Left ventricle myocardium inferior (tissue), 1 donor: ENCODE data around the gene OR4F15. TPM values are rescaled to one million over a fixed set of nuclear protein-coding genes. Genes with fewer than 3 reads are reported as not detected.
"Not testable (repeated sequence)": the region's sequence is repeated elsewhere in the genome, so short reads cannot be mapped to it uniquely, and the experiment has no call there.

Experiments
- DNase-seq: peaks from one replicate; pipeline ENCODE4 v3.0.0-alpha.2; 2020
- H3K27ac ChIP-seq: fragments of 200-600 bp; replicated peaks from 2 replicates; pipeline ENCODE4 v1.8.0; 2021
- H3K27me3 ChIP-seq: fragments of 200-600 bp; 2 replicates; pipeline ENCODE4 v1.8.0; 2021; ENCODE audit warnings: low read depth
- H3K36me3 ChIP-seq: fragments of 200-600 bp; 2 replicates; pipeline ENCODE4 v1.8.0; 2021
- H3K4me1 ChIP-seq: fragments of 200-600 bp; 2 replicates; pipeline ENCODE4 v1.8.0; 2021
- H3K4me3 ChIP-seq: fragments of 200-600 bp; 2 replicates; pipeline ENCODE4 v1.8.0; 2021; ENCODE audit warnings: mild to moderate bottlenecking, moderate library complexity
- H3K9me3 ChIP-seq: fragments of 200-600 bp; replicated peaks from 2 replicates; pipeline ENCODE4 v1.8.0; 2021
- intact Hi-C: fragments of 100-400 bp; cut with micrococcal nuclease; formaldehyde crosslinking; loops from one replicate; pipeline ENCODE4 v1.11.0; 2022
- long read RNA-seq: library from polyadenylated mRNA; unstranded; transcript quantifications from one replicate; pipeline ENCODE4 v2.0.0, GENCODE V29; 2021
- total RNA-seq: library from RNA; stranded (reverse); fragmentation: NEBNext Ultra II Directional; extraction: Animal tissue kit (Norgen Biotek cat#: 25700); gene quantifications from one replicate; pipeline ENCODE4 v1.2.1, GENCODE V29; 2021
- TF ChIP-seq, protein P1 (sequence below): fragments of 200-600 bp; IDR thresholded peaks from 2 replicates; pipeline ENCODE4 v1.8.0; 2021; ENCODE audit warnings: antibody characterized with exemption, mild to moderate bottlenecking, borderline replicate concordance
- donor health status: DM: no; HTN: yes; CAD: no; lungs with severe emphysema.

The OR4F15 gene, protein sequence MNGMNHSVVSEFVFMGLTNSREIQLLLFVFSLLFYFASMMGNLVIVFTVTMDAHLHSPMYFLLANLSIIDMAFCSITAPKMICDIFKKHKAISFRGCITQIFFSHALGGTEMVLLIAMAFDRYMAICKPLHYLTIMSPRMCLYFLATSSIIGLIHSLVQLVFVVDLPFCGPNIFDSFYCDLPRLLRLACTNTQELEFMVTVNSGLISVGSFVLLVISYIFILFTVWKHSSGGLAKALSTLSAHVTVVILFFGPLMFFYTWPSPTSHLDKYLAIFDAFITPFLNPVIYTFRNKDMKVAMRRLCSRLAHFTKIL
- not detected for total RNA-seq
- long read RNA-seq: 0 reads

DNA sequence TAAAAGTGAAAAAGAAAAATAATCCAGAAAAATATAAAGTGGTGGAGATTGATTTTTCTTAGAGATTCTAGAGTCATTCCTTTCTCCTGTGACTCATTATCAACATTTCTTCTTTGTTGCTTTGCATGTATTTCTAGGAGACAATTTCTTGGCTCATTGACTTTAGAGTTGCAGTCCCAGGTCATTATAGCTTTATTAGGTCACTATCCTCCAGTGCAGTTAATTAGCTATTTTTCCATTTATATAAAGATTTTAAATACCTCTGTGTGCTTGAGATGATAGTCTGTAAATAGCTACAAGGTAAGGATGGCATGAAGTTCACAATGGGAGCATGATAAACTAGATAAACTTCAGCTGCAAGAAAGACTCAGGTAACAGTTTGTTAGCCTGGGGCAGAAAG, at the start of gene OR4F15:
Gene OR4F15, plus strand, starts transcription at position 301 of the 400 bp plus-strand sequence. CDS start 5,985 bp downstream, outside the sequence.
- H3K4me1 ChIP-seq: no peaks in the 10 kb centered on the region
- H3K27ac ChIP-seq: no peak within 1 kb of the TSS
- intact Hi-C loops: no loop called here
- H3K36me3 ChIP-seq: no peaks in the 10 kb centered on the region
- peaks cover 53% of the 10 kb centered on the region for H3K27me3 ChIP-seq
- H3K9me3 ChIP-seq: no peaks in the 10 kb centered on the region
- H3K4me3 ChIP-seq: no peak within 1 kb of the TSS
- no peak for DNase-seq
- TF ChIP-seq, protein P1, sequence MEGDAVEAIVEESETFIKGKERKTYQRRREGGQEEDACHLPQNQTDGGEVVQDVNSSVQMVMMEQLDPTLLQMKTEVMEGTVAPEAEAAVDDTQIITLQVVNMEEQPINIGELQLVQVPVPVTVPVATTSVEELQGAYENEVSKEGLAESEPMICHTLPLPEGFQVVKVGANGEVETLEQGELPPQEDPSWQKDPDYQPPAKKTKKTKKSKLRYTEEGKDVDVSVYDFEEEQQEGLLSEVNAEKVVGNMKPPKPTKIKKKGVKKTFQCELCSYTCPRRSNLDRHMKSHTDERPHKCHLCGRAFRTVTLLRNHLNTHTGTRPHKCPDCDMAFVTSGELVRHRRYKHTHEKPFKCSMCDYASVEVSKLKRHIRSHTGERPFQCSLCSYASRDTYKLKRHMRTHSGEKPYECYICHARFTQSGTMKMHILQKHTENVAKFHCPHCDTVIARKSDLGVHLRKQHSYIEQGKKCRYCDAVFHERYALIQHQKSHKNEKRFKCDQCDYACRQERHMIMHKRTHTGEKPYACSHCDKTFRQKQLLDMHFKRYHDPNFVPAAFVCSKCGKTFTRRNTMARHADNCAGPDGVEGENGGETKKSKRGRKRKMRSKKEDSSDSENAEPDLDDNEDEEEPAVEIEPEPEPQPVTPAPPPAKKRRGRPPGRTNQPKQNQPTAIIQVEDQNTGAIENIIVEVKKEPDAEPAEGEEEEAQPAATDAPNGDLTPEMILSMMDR: no peak

DNA sequence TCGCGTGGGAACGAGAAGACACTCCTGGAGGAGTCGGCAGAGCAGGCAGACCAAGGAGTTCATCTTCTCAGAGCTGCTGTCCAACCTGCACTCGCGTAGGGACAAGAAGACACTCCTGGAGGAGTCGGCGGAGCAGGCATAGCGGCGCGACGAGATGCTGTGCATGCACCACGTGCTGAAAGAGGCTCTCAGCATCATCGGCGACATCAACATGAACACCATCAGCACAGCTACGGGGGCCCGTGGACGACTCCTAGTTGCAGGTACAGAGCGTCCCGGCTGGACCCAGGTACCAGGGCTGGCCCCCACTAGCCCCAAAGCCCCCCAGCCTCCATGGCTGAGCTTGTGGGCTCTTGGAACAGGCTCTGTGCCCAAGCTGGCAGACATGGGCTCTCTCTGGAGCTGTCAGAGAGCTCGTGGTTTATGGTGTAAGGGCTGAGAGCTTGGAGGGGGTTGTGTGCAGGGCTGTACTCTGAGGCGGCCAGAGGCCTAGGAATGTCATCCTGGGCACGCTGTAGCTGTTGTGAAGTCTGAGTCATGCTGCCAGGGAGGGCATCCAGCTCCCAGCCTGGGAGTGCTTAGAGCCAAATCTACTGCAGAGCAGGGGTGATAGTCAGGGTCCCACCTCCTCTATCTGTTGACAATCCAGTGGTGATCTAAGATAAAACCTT, 47.2 kb upstream of the OR4F15 start:
- intact Hi-C loops, H3K27me3 ChIP-seq, H3K9me3 ChIP-seq, H3K36me3 ChIP-seq, H3K4me3 ChIP-seq, H3K4me1 ChIP-seq: not testable (repeated sequence)
- DNase-seq: peak; percentile 36
- H3K27ac ChIP-seq: peak overlapping the region; percentile 58

DNA sequence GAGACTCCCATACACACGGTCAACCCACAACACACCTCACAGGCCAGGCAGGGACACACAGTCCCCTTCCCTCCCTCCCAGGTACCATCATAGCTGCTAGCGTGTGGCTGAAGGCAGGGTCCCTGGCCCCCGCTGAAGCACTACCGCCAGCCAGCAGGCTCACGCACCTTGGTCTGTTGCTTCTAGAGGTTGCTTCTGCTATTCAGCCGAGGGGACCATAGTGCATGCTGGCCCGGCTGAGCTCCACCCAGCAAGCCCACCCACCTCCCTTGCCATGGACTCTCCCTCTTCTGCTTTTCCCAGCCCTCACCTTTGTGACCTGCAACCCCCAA, 46.7 kb upstream of the OR4F15 start:
- DNase-seq, H3K9me3 ChIP-seq, H3K4me1 ChIP-seq, H3K27me3 ChIP-seq, H3K4me3 ChIP-seq, H3K36me3 ChIP-seq, intact Hi-C loops: not testable (repeated sequence)
- peak overlapping the region; percentile 58 for H3K27ac ChIP-seq

DNA sequence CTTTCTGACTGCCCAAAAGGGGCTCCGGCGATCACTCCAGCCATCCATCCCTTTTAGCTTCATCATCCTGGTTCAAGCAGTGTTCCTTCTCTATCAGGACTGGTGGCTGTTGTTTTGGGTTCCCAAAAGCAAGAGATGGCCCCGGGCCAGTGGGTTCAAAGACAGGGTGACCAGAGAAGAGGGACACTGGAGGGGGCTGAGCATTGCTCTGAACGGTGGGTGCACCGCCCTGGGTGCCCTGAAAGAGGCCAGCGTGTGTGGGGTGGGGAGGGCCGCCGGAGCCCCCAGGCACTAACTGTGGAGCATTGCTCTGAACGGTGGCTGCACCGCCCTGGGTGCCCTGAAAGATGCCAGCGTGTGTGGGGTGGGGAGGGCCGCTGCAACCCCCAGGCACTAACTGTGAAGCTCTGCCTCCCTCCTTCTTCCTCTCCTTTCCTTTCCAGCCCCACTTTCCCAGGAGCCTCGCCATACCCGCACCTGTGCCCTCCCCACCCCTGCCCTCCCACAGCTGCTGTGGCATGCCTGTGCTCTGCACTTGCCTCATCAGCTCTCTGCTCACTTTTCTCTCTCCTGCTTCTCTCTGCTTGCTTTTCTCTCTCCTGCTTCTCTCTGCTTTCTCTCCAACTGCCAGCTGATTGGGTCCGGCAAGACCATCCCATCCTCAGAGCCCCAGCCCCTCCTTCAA, 46.1 kb upstream of the OR4F15 start:
- Histone ChIP-seq H3K9me3 (no peaks in the 10 kb centered on the region), H3K4me1 (peaks cover 4% of the 10 kb centered on the region), H3K4me3 (no peak overlapping the region), H3K27ac (no peak overlapping the region), H3K36me3 (no peaks in the 10 kb centered on the region), H3K27me3 (no peaks in the 10 kb centered on the region)
- intact Hi-C loops: no loop called here
- no peak for DNase-seq
- TF ChIP-seq, protein P1: no peak

DNA sequence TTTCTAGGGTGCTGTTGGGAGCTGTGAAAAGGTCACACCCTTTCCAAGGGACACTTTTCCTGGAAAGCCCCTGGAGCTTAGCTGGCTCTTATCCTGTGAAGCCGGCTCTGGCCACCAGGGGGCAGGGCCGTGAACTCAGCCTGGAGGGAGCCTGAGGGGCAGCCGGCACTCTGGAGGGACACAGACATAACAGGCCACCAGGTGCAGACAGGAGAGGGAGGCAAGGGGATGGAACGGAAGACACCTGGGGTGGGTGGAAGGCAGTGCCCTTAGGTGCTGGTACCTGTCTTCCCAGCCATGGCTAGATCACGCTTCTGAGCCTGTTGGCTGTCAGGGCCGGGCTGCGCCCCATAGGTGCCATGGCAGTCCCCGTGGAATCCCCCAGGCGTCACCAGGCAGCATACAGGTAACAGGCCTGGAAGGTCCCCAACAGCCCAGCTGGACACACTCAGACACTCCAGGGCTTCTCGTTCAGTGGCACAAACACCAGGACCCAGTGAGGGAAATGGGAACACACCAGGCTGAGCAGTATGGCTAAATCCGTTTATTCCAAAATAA, 44.8 kb upstream of the OR4F15 start:
- H3K27ac ChIP-seq, H3K36me3 ChIP-seq, intact Hi-C loops, H3K4me1 ChIP-seq, DNase-seq, H3K27me3 ChIP-seq, H3K4me3 ChIP-seq, H3K9me3 ChIP-seq: not testable (repeated sequence)

DNA sequence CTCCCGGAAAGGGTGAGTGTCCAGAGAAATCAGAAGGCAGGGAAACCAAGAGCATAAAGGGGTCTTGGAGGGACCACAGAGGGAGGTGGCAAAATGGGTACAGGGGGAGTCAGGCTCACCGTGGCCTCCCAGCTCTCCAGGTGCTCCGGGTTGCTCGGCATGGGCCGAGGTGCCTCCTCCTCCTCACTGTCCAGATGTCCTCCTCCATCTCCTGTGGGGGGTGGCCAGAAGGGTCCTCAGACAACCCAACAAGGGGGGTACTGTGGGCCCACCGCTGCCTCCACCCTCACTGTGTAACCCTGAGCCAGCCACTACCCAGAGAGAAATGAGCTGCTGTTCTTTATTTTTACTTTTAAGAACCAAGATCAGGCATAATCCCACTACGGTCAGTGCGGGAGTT, 39.1 kb upstream of the OR4F15 start:
- no peak overlapping the region for H3K27ac ChIP-seq
- no peak overlapping the region for H3K4me3 ChIP-seq
- DNase-seq: no peak
- no peaks in the 10 kb centered on the region for H3K27me3 ChIP-seq
- TF ChIP-seq, protein P1: no peak
- intact Hi-C loops: no loop called here
- no peaks in the 10 kb centered on the region for H3K4me1 ChIP-seq
- no peaks in the 10 kb centered on the region for H3K36me3 ChIP-seq
- no peaks in the 10 kb centered on the region for H3K9me3 ChIP-seq
